RWPE1 (cell line): ENCODE results near the gene MAN2B1.

Experiments used
- CTCF ChIA-PET: fragments of 350-600 bp; sonication (Branson Sonifier 250); formaldehyde crosslinking; extraction: SDS; loops from one replicate; lab custom pipeline; 2021; lab: Yijun Ruan, JAX
- POLR2A ChIA-PET: fragments of 400-600 bp; formaldehyde crosslinking; extraction: SDS; loops from one replicate; lab custom pipeline; 2020; ENCODE audit warnings: antibody characterized with exemption; ENCODE audit not compliant: low non-redundant PET; lab: Yijun Ruan, JAX
- DNase-seq: peaks from one replicate; pipeline ENCODE4 v3.0.0; 2012; ENCODE audit warnings: low spot score
- H3K27ac ChIP-seq: fragments of 450-650 bp; 2 replicates; pipeline ENCODE4 v1.5.1; 2017
- CTCF ChIP-seq: fragments of 450-650 bp; conservative IDR thresholded peaks from 2 replicates; pipeline ENCODE4 v1.5.1; 2017; ENCODE audit warnings: low read depth, mild to moderate bottlenecking

Gene MAN2B1

GRCh38 chr19:12667731-12668302, 1.3 kb upstream of the MAN2B1 start:
- POLR2A ChIA-PET: no interaction called here
- TF ChIP-seq CTCF: no peak
- peak overlapping the region; percentile 87 for H3K27ac ChIP-seq
- DNase-seq: no peak
- CTCF ChIA-PET: no interaction called here

- no peak for DNase-seq
- CTCF ChIA-PET: interaction anchor here (0.7 kb wide), 1 partner anchor 26 kb away, joined by 3 read pairs; no protein-coding TSS in a partner anchor
- H3K27ac ChIP-seq: peak overlapping the region; percentile 87
- POLR2A ChIA-PET: interaction anchor here (0.6 kb wide), 1 partner anchor 17 kb away, joined by 4 read pairs; no protein-coding TSS in a partner anchor
- no peak for TF ChIP-seq CTCF
These were observed 774 bp downstream of the MAN2B1 start for GRCh38 chr19:12665671-12666264.

GRCh38 chr19:12665281-12665573, 1.3 kb downstream of the MAN2B1 start:
- ChIA-PET POLR2A (no interaction called here), CTCF (no interaction called here)
- H3K27ac ChIP-seq: peak overlapping the region; percentile 87; the same call in 1 of the 2 replicates
- no peak for TF ChIP-seq CTCF
- no peak for DNase-seq

- H3K27ac ChIP-seq: peak overlapping the region; percentile 87
- ChIA-PET CTCF (interaction anchor here (0.7 kb wide), 1 partner anchor 128 kb away, joined by 3 read pairs; no protein-coding TSS in a partner anchor), POLR2A (no interaction called here)
- DNase-seq: no peak
- no peak for TF ChIP-seq CTCF
These were observed 1.9 kb downstream of the MAN2B1 start for GRCh38 chr19:12664406-12665280.

- no peak for DNase-seq
- no peak overlapping the region for H3K27ac ChIP-seq
- ChIA-PET CTCF (interaction anchor here (0.6 to 1.4 kb wide), 3 partner anchors 11 to 506 kb away, joined by 3 read pairs; no protein-coding TSS in a partner anchor), POLR2A (no interaction called here)
- TF ChIP-seq CTCF: no peak
These were observed 5.6 kb downstream of the MAN2B1 start for GRCh38 chr19:12660980-12661379.

GRCh38 chr19:12657966-12658365, 8.6 kb downstream of the MAN2B1 start:
- no peak for TF ChIP-seq CTCF
- no peak overlapping the region for H3K27ac ChIP-seq
- CTCF ChIA-PET: interaction anchor here (0.6 kb wide), 1 partner anchor 204 kb away, joined by 5 read pairs; no protein-coding TSS in a partner anchor
- no peak for DNase-seq
- POLR2A ChIA-PET: no interaction called here
